Esophagus squamous epithelium (tissue), 5 donors: ENCODE results near the gene WNT9B. TPM values are rescaled to one million over a fixed set of nuclear protein-coding genes. Genes with fewer than 3 reads are reported as not detected.

ENCODE experiments used
- DNase-seq: peaks from one replicate; lab custom pipeline; 2025; lab: John Stamatoyannopoulos, UW
- H3K27ac ChIP-seq, 4 donors: fragments of 200-600 bp; sonication (generic); one replicate each; pipeline ENCODE4 v1.5.1; 2016 to 2019; ENCODE audit warnings: mild to moderate bottlenecking in 1 of 4
- H3K27me3 ChIP-seq, 4 donors: fragments of 200-600 bp; sonication (generic); 1 replicate in 3 of 4; 2 replicates in 1 of 4; pipeline versions ENCODE4 v1.5.1 to v1.6.0; 2017 to 2021; ENCODE audit warnings: antibody characterized with exemption in 1 of 4
- H3K36me3 ChIP-seq, 3 donors: fragments of 200-600 bp; sonication (generic); one replicate each; pipeline ENCODE4 v1.5.1; 2016 to 2019
- H3K4me1 ChIP-seq, 3 donors: fragments of 200-600 bp; sonication (generic); one replicate each; pipeline ENCODE4 v1.5.1; 2017 to 2019
- H3K4me3 ChIP-seq, 4 donors: fragments of 200-600 bp; sonication (generic); 1 replicate in 3 of 4; 2 replicates in 1 of 4; pipeline ENCODE4 v1.5.1; 2016 to 2019; ENCODE audit warnings: mild to moderate bottlenecking in 2 of 4, moderate library complexity in 1 of 4
- H3K9me3 ChIP-seq, 3 donors: fragments of 200-600 bp; sonication (generic); one replicate each; pipeline ENCODE4 v1.5.1; 2016 to 2019
- CTCF ChIP-seq, 6 experiments: fragments of 450-650 bp in 4 of 6; fragments of 200-600 bp in 2 of 6; sonication (generic) in 2 of 6; IDR thresholded peaks; one replicate each; pipeline ENCODE4 v1.5.1; 2016 to 2019; ENCODE audit warnings: antibody characterized with exemption in 6 of 6, mild to moderate bottlenecking in 4 of 6, moderate library complexity in 4 of 6
- POLR2A ChIP-seq, 4 donors: fragments of 450-650 bp; IDR thresholded peaks; one replicate each; pipeline ENCODE4 v1.6.1; 2017; ENCODE audit warnings: antibody characterized with exemption in 4 of 4, mild to moderate bottlenecking in 4 of 4, moderate library complexity in 3 of 4
- WGBS, 2 donors: methylation state at CpG; one replicate each; pipeline ENCODE4 v1.1.5; 2018; 5-methylcytosine and 5-hydroxymethylcytosine counted together
- intact Hi-C: fragments of 100-400 bp; cut with DNase I; formaldehyde crosslinking; loops from one replicate; pipeline ENCODE4 v1.15.0; 2022
- total RNA-seq, 4 donors: library from RNA; depleted of rRNA; stranded (reverse); fragments of >200 nt; gene quantifications; one replicate each; pipeline ENCODE4 v1.1.0, GENCODE V29; 2016
- donor health status: DM: yes; HTN: yes; CAD: no.

WNT9B gene
- total RNA-seq, 4 donors from 2014 or later = 0.19 to 0.26 TPM; not detected in 2

GRCh38 chr17:46876353-46876887 is 25.0 kb downstream of the WNT9B start:
- peak in 5 of 6 experiments; percentile 30 to 87 (median 67) for TF ChIP-seq CTCF (IDR thresholded peaks at IDR 0.05)
- no peak for TF ChIP-seq POLR2A (IDR thresholded peaks at IDR 0.05)
- Histone ChIP-seq H3K27ac (no peak overlapping the region), H3K36me3 (no peaks in the 10 kb centered on the region), H3K4me3 (no peak overlapping the region), H3K27me3 (no peaks in the 10 kb centered on the region), H3K4me1 (peaks cover 0 to 19% (median 0%) of the 10 kb centered on the region in 3 donors), H3K9me3 (no peaks in the 10 kb centered on the region)
- no peak for DNase-seq
- intact Hi-C loops = no loop called here
- 8 to 33% methylated on average over 3 to 4 of the region's 12 CpGs for WGBS, 2 donors

GRCh38 chr17:46876926-46877325 is 25.5 kb downstream of the WNT9B start:
- peak overlapping the region in 2 of 4 donors; percentile 22 to 67 for H3K27ac ChIP-seq
- DNase-seq = no peak
- peaks cover 0 to 19% (median 0%) of the 10 kb centered on the region in 3 donors for H3K4me1 ChIP-seq
- 71% methylated on average over 4 of the region's 4 CpGs; no CpG with 5 or more reads in 1 of the 2 donors for WGBS, 2 donors
- no peak overlapping the region for H3K4me3 ChIP-seq
- intact Hi-C loops = no loop called here
- TF ChIP-seq POLR2A (IDR thresholded peaks at IDR 0.05) = no peak
- no peak for TF ChIP-seq CTCF (IDR thresholded peaks at IDR 0.05)
- no peaks in the 10 kb centered on the region for H3K36me3 ChIP-seq
- H3K27me3 ChIP-seq = no peaks in the 10 kb centered on the region
- H3K9me3 ChIP-seq = no peaks in the 10 kb centered on the region

- Histone ChIP-seq H3K36me3 (no peaks in the 10 kb centered on the region), H3K9me3 (no peaks in the 10 kb centered on the region), H3K27ac (peak overlapping the region in 2 of 4 donors; percentile 22 to 67), H3K4me1 (peaks cover 0 to 19% (median 0%) of the 10 kb centered on the region in 3 donors), H3K27me3 (no peaks in the 10 kb centered on the region), H3K4me3 (no peak overlapping the region)
- intact Hi-C loops = no loop called here
- 50 to 62% methylated on average over 1 to 4 of the region's 6 CpGs for WGBS, 2 donors
- TF ChIP-seq CTCF (IDR thresholded peaks at IDR 0.05) = no peak
- TF ChIP-seq POLR2A (IDR thresholded peaks at IDR 0.05) = no peak
- no peak for DNase-seq
Observed at GRCh38 chr17:46877466-46877865, 26.1 kb downstream of the WNT9B start.

GRCh38 chr17:46878055-46878454 is 26.7 kb downstream of the WNT9B start:
- H3K36me3 ChIP-seq = no peaks in the 10 kb centered on the region
- peak overlapping the region in 3 of 4 donors; percentile 14 to 74 (median 22) for H3K27ac ChIP-seq
- no peak for TF ChIP-seq CTCF (IDR thresholded peaks at IDR 0.05)
- no peak for TF ChIP-seq POLR2A (IDR thresholded peaks at IDR 0.05)
- H3K4me3 ChIP-seq = no peak overlapping the region
- no peak for DNase-seq
- intact Hi-C loops = no loop called here
- 60% methylated on average over 1 of the region's 6 CpGs; no CpG with 5 or more reads in 1 of the 2 donors for WGBS, 2 donors
- H3K27me3 ChIP-seq = no peaks in the 10 kb centered on the region
- no peaks in the 10 kb centered on the region for H3K9me3 ChIP-seq
- H3K4me1 ChIP-seq = peaks cover 0 to 19% (median 0%) of the 10 kb centered on the region in 3 donors

GRCh38 chr17:46879101-46879500 is 27.7 kb downstream of the WNT9B start:
- intact Hi-C loops = no loop called here
- peaks cover 0 to 19% (median 0%) of the 10 kb centered on the region in 3 donors for H3K4me1 ChIP-seq
- peaks cover 0 to 6% (median 0%) of the 10 kb centered on the region in 4 donors for H3K27me3 ChIP-seq
- no peak for TF ChIP-seq POLR2A (IDR thresholded peaks at IDR 0.05)
- no peak for TF ChIP-seq CTCF (IDR thresholded peaks at IDR 0.05)
- H3K36me3 ChIP-seq = no peaks in the 10 kb centered on the region
- WGBS, 2 donors = 63 to 84% methylated on average over 6 to 7 of the region's 7 CpGs
- no peak overlapping the region for H3K27ac ChIP-seq
- H3K4me3 ChIP-seq = no peak overlapping the region
- DNase-seq = no peak
- no peaks in the 10 kb centered on the region for H3K9me3 ChIP-seq
